ENCODE results near the gene RERE.

Gene RERE

GRCh38 chr1:8416881-8417280 lies 400.6 kb downstream of the RERE start:
- no peak for DNase-seq

GRCh38 chr1:8415526-8416278 lies 401.7 kb downstream of the RERE start:
- DNase-seq = no peak

- DNase-seq = no peak
Observed at GRCh38 chr1:8412183-8412831, 405.1 kb downstream of the RERE start.

GRCh38 chr1:8411803-8412182 lies 405.6 kb downstream of the RERE start:
- DNase-seq = no peak

GRCh38 chr1:8410791-8411190 lies 406.6 kb downstream of the RERE start:
- no peak for DNase-seq

- DNase-seq = no peak
Observed at GRCh38 chr1:8409606-8410005, 407.8 kb downstream of the RERE start.

- peak in 1 of 2 donors; percentile 20 for DNase-seq
Observed at GRCh38 chr1:8409106-8409505, 408.3 kb downstream of the RERE start.

- DNase-seq = no peak
Observed at GRCh38 chr1:8408151-8408839, 409.1 kb downstream of the RERE start.

GRCh38 chr1:8407652-8408051 lies 409.8 kb downstream of the RERE start:
- DNase-seq = no peak

GRCh38 chr1:8406960-8407359 lies 410.5 kb downstream of the RERE start:
- DNase-seq = no peak

GRCh38 chr1:8406011-8406410 lies 411.4 kb downstream of the RERE start:
- DNase-seq = no peak

- no peak for DNase-seq
Observed at GRCh38 chr1:8404460-8405370, 412.7 kb downstream of the RERE start.

GRCh38 chr1:8402109-8402710 lies 415.2 kb downstream of the RERE start:
- no peak for DNase-seq

- DNase-seq = no peak
Observed at GRCh38 chr1:8398677-8399076, 418.8 kb downstream of the RERE start.

- DNase-seq = no peak
Observed at GRCh38 chr1:8398086-8398485, 419.4 kb downstream of the RERE start.

- DNase-seq = no peak
Observed at GRCh38 chr1:8397511-8397910, 419.9 kb downstream of the RERE start.

GRCh38 chr1:8396786-8397406 lies 420.5 kb downstream of the RERE start:
- no peak for DNase-seq

- no peak for DNase-seq
Observed at GRCh38 chr1:8396083-8396785, 421.2 kb downstream of the RERE start.

GRCh38 chr1:8395433-8395866 lies 422.0 kb downstream of the RERE start:
- peak; percentile 15 to 16 for DNase-seq

- peak; percentile 21 to 31 for DNase-seq
Observed at GRCh38 chr1:8394456-8395321, 422.8 kb downstream of the RERE start.
